HepG2 (cell line): ENCODE data around the gene PDPK1.
"Not testable (repeated sequence)": the region's sequence is repeated elsewhere in the genome, so short reads cannot be mapped to it uniquely, and the experiment has no call there.

Source experiments
- ARNT2 ChIP-seq: sonication (generic); formaldehyde crosslinking; IDR thresholded peaks from 2 replicates; pipeline ENCODE4 v1.8.0; 2022; ENCODE audit warnings: mild to moderate bottlenecking, low read depth, missing genetic modification reagents, moderate library complexity
- MXI1 ChIP-seq: IDR thresholded peaks from 3 replicates; pipeline ENCODE4 v1.6.1; 2012; ENCODE audit warnings: low read depth, low read length, inconsistent platforms, borderline replicate concordance
- POLR2AphosphoS2 ChIP-seq: IDR thresholded peaks from 2 replicates; pipeline ENCODE4 v1.6.1; 2011; ENCODE audit warnings: low read depth, low read length, improper control_type of control experiment
- POLR2AphosphoS5 ChIP-seq: IDR thresholded peaks from 2 replicates; pipeline ENCODE4 v1.6.1; 2012; ENCODE audit warnings: low read depth, low read length
- RBAK ChIP-seq: sonication (generic); formaldehyde crosslinking; IDR thresholded peaks from 2 replicates; pipeline ENCODE4 v1.5.1; 2020; ENCODE audit warnings: mild to moderate bottlenecking, missing genetic modification reagents
- TCF7 ChIP-seq: sonication (generic); IDR thresholded peaks from 2 replicates; pipeline ENCODE4 v1.6.1; 2016; ENCODE audit warnings: antibody characterized with exemption, low read depth
- ZNF282 ChIP-seq: fragments of 450-650 bp; IDR thresholded peaks from 2 replicates; pipeline ENCODE4 v1.6.1; 2018; ENCODE audit not compliant: partially characterized antibody
- TF ChIP-seq, protein P1 (sequence below): sonication (generic); formaldehyde crosslinking; IDR thresholded peaks from 2 replicates; pipeline ENCODE4 v1.4.0; 2020; ENCODE audit warnings: missing genetic modification reagents
- TF ChIP-seq, protein P2 (sequence below): sonication (generic); formaldehyde crosslinking; IDR thresholded peaks from 2 replicates; pipeline ENCODE4 v1.4.0; 2020; ENCODE audit warnings: mild to moderate bottlenecking, missing genetic modification reagents
- TF ChIP-seq, protein P3 (sequence below): sonication (generic); formaldehyde crosslinking; IDR thresholded peaks from 2 replicates; pipeline ENCODE4 v1.5.0; 2020; ENCODE audit warnings: mild to moderate bottlenecking, missing genetic modification reagents, moderate library complexity
- TF ChIP-seq, protein P4 (sequence below): sonication (generic); formaldehyde crosslinking; IDR thresholded peaks from 2 replicates; pipeline ENCODE4 v1.8.1; 2023; ENCODE audit warnings: missing genetic modification reagents, inconsistent platforms, borderline replicate concordance
- TF ChIP-seq, protein P5 (sequence below): sonication (generic); formaldehyde crosslinking; IDR thresholded peaks from 2 replicates; pipeline ENCODE4 v1.4.0; 2020; ENCODE audit warnings: missing genetic modification reagents, mild to moderate bottlenecking, borderline replicate concordance

DNA sequence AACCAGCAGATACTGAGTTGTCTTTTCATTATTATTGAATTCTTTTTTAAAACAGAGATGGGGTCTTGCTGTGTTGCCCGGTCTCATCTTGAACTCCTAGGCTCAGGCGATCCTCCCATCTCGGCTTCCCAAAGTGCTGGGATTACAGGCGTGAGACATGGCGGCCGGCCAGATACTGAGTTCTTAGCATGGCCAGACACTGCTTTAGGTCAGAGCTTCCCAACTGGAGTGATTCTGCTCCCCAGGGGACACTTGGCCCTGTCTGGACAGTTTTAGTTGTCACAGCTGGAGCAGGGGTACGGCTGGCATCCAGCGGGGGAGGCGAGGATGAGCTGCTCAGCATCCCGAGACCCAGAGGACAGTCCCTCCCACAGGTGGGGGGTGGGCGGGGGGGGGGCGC is 41.1 kb downstream of the PDPK1 start:
- TF ChIP-seq ZNF282; MXI1; RBAK (CRISPR knock-in tag); POLR2AphosphoS2; TCF7; POLR2AphosphoS5; ARNT2 (CRISPR knock-in tag): not testable (repeated sequence)
- TF ChIP-seq, protein P1, sequence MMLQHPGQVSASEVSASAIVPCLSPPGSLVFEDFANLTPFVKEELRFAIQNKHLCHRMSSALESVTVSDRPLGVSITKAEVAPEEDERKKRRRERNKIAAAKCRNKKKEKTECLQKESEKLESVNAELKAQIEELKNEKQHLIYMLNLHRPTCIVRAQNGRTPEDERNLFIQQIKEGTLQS (CRISPR knock-in tag): not testable (repeated sequence)
- TF ChIP-seq, protein P2, sequence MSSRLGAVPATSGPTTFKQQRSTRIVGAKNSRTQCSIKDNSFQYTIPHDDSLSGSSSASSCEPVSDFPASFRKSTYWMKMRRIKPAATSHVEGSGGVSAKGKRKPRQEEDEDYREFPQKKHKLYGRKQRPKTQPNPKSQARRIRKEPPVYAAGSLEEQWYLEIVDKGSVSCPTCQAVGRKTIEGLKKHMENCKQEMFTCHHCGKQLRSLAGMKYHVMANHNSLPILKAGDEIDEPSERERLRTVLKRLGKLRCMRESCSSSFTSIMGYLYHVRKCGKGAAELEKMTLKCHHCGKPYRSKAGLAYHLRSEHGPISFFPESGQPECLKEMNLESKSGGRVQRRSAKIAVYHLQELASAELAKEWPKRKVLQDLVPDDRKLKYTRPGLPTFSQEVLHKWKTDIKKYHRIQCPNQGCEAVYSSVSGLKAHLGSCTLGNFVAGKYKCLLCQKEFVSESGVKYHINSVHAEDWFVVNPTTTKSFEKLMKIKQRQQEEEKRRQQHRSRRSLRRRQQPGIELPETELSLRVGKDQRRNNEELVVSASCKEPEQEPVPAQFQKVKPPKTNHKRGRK: not testable (repeated sequence)
- TF ChIP-seq, protein P3, sequence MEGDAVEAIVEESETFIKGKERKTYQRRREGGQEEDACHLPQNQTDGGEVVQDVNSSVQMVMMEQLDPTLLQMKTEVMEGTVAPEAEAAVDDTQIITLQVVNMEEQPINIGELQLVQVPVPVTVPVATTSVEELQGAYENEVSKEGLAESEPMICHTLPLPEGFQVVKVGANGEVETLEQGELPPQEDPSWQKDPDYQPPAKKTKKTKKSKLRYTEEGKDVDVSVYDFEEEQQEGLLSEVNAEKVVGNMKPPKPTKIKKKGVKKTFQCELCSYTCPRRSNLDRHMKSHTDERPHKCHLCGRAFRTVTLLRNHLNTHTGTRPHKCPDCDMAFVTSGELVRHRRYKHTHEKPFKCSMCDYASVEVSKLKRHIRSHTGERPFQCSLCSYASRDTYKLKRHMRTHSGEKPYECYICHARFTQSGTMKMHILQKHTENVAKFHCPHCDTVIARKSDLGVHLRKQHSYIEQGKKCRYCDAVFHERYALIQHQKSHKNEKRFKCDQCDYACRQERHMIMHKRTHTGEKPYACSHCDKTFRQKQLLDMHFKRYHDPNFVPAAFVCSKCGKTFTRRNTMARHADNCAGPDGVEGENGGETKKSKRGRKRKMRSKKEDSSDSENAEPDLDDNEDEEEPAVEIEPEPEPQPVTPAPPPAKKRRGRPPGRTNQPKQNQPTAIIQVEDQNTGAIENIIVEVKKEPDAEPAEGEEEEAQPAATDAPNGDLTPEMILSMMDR: not testable (repeated sequence)
- TF ChIP-seq, protein P4, sequence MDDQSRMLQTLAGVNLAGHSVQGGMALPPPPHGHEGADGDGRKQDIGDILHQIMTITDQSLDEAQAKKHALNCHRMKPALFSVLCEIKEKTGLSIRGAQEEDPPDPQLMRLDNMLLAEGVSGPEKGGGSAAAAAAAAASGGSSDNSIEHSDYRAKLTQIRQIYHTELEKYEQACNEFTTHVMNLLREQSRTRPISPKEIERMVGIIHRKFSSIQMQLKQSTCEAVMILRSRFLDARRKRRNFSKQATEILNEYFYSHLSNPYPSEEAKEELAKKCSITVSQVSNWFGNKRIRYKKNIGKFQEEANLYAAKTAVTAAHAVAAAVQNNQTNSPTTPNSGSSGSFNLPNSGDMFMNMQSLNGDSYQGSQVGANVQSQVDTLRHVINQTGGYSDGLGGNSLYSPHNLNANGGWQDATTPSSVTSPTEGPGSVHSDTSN (CRISPR knock-in tag): not testable (repeated sequence)
- TF ChIP-seq, protein P5, sequence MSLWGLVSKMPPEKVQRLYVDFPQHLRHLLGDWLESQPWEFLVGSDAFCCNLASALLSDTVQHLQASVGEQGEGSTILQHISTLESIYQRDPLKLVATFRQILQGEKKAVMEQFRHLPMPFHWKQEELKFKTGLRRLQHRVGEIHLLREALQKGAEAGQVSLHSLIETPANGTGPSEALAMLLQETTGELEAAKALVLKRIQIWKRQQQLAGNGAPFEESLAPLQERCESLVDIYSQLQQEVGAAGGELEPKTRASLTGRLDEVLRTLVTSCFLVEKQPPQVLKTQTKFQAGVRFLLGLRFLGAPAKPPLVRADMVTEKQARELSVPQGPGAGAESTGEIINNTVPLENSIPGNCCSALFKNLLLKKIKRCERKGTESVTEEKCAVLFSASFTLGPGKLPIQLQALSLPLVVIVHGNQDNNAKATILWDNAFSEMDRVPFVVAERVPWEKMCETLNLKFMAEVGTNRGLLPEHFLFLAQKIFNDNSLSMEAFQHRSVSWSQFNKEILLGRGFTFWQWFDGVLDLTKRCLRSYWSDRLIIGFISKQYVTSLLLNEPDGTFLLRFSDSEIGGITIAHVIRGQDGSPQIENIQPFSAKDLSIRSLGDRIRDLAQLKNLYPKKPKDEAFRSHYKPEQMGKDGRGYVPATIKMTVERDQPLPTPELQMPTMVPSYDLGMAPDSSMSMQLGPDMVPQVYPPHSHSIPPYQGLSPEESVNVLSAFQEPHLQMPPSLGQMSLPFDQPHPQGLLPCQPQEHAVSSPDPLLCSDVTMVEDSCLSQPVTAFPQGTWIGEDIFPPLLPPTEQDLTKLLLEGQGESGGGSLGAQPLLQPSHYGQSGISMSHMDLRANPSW: not testable (repeated sequence)
